GM19043 (cell line): ENCODE results near the gene LEKR1.
"Not testable (repeated sequence)": the region's sequence is repeated elsewhere in the genome, so short reads cannot be mapped to it uniquely, and the experiment has no call there.

Experiments
- ATAC-seq: cut with Tn5 transposase; IDR thresholded peaks from one replicate; pipeline ENCODE4 v1.9.1; 2021; ENCODE audit warnings: low read depth; ENCODE audit not compliant: unreplicated experiment

The LEKR1 gene

DNA sequence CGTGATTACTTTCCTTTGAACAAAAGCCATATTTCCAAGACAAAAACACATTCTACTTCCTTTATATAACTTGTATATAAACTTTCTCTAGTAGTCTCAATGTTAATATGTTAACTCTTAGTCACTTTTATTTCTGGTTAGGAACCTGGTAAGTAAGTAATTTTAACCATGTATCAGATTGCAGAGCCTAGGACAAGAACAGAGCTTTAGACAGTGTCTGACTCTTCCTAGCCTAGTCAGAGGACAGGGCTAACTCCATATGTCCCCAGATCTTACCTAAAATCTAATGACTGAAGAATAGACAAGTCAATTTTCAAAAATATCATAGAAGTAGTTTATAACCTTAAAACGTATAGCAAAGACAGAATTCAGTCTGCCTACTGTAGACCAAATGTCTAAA is 8.3 kb downstream of the LEKR1 start:
- no peak for ATAC-seq

DNA sequence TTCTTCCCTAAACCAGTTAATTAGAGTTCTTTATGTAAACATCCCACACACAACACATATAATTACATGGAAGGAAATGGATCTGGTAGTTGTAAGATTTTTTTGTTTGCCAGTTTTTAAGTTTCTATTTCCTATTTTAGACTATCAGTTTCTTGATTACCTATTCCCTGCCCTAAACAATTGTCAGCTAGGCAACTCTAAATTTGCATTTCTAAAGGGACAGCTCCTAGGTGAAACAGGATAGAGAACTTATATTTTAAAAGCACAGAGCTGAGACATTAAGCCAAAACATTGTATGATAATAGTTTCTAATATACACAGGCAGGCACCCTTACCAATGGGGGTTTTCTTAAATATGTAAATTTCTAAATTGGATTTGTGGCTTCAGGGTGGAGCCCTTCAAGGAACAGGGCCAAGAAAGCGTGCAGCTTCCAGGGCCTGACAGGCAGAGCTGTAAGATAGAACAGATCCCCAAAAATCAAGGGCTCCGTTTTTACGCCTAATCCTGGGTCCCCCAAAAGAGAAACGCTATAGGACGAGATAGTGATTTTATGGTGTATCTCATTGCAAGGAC is 8.9 kb downstream of the LEKR1 start:
- ATAC-seq = peak; percentile 51

DNA sequence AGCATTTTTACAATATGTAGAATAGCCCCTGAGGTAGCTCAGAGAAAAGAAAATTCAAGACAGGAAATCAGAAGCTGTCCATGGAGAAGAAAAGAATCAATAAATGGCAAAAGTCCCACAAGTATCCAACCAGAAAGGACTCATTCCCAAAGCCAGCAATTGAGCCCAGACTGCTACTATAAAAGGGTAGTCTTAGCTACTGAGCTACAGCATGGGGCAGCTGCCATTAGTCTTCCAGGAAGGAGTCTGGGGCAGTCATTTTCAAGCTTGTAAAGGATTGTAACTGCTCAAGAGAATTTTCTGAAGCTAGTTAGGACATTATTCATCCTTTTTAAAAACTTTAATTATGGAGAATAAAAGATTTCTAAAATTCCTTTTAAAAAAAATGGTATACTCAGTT is 10.5 kb downstream of the LEKR1 start:
- ATAC-seq = no peak

DNA sequence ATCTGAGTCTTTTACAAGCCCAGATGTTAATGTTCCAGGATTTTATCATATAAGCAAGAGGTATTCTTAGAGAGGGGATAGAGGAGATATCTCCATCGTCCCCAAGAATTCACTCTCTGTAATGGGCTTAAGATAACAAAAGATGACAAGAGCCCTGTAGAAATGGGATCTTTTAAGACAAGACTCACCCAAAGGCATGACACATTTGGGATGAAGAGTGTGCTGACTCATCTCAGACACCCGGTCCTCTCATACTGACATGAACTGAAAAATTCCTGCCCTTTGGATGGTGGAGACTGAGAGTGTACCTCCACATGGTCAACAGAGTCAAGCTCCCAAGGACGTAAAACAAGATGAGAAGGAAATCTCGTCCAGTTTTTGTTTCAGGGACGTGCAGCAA is 11.0 kb downstream of the LEKR1 start:
- no peak for ATAC-seq

DNA sequence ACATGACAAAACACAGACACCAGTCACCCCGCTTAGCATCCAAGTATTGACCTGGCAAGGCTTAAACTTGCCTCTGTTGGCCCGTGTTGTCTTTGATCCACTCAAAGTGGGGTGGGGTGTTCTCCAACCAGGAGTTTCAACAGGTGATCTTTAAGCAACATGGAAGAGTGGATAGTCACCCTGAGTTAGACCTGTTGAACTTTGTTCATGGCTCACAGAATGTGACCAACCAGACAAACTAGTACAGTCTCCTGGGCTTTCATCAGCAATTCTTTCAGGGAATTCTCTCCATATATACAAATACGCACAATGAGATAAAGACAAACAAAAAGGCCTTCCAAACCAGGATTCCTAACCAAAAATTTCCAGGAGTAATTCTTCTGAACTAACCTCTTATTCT is 11.9 kb downstream of the LEKR1 start:
- ATAC-seq = no peak

DNA sequence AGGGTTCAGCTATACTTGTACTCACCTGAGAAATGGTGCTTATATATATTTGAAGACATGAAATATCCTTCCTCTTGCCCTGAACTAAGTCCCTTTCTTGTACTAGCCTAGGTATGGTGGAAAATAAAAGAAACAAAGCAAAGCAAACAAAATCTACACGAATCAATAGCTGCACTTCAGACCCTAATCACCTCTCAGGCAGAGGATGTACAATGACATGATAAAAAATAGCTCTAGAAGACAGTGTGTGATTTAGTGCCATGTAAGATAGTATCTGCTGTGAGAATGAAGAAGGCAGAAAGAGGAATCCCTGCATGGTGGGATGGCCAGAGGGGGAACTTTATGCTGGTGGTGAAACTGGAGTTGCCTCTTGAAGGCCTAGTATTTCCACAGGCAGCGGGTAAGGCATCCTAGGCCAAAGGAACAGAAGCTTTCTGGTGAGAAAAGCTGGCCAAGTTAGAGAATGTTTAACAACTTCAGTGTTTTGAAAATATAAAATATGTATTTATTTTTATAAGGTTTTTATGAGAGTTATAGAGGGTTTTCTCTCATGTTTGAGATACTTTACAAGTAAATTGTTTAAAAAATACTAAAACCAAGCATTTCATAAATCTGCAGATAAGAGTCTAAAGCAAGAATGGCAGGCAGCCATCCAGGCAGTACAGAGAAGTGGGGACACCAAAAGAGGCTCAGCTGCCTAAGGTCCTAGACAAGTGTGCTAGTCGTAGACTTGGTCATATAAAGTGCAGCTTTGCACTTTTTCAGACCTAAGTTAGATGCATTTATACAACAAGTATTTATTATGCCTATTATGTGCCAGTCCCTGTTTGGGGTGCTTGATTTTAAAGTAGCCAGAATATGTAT is 14.9 kb downstream of the LEKR1 start:
- no peak for ATAC-seq

DNA sequence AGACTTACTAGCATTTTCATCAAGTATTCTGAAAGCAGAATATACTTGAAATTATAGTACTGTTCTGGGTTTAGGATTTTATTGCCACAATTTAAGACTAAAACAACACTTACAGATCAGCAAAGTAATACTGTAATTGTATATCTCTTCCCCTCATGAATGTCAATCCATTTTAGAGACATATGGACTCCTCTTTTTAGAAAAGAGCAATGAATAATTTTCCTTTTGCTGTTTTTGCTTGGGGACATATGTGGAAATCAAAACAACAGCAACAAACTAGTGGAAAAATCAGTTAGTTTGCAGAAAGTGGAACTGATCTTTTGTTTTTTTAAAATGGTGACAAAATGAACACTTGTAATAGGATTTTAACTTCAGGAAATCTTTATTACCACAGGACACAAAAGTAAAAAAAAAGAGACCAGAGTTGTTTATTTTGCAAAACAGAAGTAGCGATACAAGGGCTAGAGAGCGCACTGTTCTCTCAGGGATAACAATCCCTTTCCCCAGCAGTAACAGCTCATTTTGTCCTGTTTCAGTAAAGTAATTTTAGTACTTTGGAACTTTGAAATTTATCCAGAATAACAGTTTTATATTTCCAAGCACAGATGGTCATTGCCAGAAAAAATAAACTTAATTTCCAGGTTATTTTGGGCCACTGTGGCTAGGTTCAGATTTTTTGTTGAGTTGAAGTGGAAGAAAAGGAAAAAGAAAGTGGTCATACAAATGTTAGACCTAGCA is 17.1 kb downstream of the LEKR1 start:
- ATAC-seq = no peak

DNA sequence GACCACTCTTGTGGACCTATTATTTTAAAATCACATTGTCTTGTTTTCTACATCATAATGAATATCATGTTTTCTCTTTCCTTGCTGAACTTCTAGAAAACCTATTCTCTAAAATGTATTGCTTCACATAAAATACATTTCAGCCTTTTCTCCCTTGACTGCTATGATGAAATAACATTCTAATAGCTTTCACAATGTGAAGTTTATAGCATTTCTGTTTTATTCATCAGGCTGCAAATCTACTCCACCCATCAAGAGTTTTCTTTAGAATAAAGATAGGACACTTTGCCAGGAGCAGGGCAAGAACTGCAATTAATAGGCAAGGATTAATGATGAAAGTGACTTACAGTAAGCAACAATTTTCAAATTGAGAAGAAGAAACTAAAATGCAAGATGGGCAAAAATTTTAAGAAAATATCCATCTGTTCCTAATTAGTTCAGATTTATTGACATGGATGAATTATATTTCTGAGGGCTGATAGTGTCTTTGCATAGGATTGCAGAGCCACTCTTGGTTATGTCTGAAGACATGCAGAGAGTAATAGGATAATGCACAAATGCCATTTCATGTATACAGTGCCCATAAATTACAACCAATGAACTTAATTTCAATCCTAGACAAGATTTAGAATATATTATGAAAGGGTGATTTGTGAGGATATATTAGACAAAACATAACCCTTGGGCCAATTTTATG is 21.7 kb downstream of the LEKR1 start:
- no peak for ATAC-seq

DNA sequence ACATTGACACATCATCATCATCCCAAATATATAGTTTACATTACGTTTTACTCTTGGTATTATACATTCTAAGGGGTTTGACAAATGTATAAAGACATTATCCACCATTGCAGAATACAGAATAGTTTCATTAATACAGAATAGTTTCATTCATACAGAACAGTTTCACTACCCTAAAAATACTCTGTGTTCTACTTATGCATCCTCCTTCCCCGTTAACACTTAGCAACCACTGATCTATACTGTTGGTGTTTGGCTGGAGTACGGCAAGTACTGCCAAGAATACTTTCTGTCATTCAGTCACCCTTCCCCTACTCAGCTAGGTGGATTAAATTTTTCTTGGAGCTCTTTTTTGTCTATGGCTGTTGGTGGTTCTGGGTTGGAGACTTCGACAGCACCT is 33.4 kb downstream of the LEKR1 start:
- peak; percentile 99 for ATAC-seq

DNA sequence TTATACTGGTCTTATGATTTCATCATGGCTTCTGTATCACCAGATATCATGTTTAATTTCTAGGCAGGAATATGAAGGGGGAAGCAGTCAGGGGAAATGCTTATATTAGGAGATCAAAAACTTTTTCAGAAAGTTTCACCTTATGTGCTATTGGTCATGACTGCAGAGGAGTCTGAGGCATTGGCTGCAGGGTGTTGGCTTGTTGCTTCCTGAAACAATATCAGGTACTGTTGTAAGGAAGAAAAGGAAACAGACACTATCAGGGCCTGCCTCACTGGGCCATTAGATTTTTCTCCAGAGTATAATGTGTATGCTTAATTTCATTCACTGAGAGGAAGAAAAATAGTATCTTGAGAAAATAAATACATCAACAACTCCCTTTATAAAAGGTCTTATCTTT is 34.7 kb downstream of the LEKR1 start:
- ATAC-seq = no peak

DNA sequence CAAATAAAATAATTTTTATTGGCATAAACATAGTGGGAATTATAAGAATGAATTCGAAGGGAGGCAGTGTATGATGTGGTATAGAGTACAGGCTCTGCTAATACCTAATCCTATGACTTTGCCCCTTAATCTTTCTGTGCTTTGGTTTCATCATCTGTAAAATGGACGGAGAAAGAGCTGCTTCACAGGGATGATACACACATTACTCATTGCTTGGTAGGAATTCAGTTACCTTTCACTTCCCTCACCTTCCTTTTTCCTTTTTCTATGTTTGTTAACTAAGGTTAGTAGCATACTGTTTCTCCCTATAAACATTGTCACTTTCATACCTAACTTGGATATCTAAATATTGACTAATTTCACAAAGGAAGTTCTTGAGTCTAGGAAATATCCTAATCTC is 36.2 kb downstream of the LEKR1 start:
- ATAC-seq = no peak

DNA sequence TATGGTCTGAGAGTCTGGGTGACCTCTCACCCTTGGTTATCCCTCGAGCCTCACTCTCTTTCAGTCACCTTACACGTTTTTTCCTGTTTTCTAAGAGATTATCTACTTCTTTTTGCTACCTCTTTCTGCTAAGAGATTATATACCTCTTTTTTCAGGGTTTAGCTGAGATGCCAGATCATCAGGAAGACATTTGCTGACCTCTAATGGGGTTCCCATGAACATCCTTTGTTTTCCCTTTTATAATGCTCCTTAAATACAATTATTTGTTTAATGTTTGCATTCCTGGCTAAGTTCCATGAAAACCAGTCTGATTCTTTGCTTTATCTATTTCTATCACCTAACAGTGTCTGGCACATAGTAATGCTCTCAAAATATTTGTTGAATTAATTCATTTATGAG is 39.6 kb downstream of the LEKR1 start:
- ATAC-seq = no peak

DNA sequence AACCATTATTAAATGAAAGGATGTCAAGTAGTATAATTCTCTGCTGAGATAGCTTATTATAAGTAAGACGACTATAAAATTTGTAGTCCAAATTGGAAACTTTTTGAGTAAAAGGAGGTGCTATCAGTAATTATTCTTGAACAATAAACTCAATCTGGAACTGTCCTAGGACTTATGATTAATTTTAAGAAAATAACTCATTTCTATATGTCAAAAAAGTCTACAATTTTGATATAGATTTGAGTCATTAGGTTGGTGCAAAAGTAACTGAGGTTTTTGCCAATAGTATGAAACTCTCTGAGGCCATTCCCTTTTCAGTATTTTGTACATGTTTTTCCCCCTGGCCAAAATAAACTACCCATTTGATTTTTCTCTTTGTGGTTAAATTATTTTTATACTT is 41.0 kb downstream of the LEKR1 start:
- no peak for ATAC-seq

DNA sequence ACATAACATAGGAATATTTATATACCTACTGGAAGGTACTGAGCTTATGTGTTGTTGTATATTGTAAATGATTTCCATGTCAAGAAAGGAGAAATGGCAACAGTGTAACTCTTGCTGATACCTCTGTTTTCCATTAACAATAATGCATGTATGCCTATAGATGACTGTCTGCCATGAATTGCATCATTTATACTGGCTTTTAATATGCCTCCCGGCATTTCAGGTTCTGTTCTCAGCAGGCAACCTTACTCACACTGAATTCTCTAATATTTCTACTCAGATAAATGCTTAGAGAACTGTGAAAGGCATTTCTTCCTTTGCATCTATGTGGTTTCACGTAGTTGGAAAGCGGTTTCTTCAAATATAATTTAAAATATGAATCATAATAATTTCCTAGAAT is 41.8 kb downstream of the LEKR1 start:
- no peak for ATAC-seq

DNA sequence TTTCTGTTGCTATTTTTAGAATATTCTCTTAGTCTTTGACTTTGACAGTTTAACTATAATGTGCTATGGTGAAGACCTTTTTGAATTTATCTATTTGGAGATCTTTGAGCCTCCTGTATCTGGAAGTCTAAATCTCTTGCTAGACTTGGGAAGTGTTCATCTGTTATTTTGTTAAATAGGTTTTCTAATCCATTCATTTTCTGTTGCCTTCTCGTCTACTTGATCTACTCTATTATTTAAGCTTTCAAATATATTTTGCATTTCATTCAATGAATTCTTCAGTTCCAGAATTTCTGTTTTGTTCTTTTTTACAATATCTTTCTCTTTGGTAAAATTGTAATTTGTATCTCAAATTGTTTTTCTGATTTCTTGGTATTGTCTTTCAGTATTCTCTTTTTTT is 47.8 kb downstream of the LEKR1 start:
- no peak for ATAC-seq

DNA sequence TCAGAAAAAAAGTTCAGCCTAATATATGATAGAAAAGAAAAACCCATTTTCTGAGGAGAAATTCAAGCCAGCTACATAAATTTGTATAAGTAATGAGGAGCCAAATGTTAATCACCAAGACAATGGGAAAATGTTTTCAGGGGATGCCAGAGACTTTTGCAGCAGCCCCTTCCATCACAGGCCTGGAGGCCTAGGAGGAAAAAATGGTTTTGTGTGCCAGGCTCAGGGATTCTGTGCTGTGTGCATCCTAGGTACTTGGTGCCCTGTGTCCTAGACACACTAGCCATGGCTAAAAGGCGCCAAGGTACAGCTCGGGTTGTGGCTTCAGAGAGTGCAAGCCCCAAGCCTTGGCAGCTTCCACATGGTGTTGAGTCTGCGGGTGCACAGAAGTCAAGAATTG is 53.3 kb downstream of the LEKR1 start:
- ATAC-seq = not testable (repeated sequence)

DNA sequence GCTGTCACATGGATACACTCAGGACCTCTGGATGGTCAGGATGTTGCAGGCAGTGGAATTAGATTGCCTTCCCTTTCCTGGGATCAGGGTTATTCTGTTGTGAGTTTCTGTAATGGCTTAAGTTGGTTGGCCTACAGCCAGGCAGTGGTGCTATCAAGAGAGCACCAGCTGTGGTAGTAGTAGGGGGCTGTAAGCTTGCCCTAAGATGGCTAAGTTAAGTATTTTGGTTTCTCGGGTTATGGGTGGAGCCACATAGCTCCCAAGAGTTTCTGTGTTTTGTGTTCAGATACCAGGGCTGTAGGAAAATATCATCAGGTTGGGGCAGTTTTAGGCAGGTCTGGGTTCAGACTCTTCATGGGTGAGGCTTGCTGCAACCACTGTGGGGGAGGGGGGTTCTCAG is 59.6 kb downstream of the LEKR1 start:
- no peak for ATAC-seq

DNA sequence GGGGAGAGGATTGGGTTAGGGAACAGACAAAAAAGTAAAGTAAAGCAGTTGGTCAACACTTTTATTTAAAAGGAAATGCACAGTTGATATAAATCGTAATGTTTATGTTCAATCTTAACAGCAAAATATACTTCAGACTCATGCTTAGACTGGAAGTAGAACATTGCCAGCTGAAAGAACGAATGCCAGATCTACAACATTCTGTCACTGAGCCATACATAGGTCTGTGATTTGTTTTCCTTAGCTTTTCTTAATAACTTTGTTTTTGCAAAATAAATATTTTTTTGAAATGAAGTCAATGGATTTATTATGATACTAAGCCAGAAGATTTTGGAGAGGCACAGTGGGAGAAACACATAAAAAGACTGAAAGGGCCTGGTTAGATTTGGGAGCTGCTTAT is 62.0 kb downstream of the LEKR1 start:
- no peak for ATAC-seq

DNA sequence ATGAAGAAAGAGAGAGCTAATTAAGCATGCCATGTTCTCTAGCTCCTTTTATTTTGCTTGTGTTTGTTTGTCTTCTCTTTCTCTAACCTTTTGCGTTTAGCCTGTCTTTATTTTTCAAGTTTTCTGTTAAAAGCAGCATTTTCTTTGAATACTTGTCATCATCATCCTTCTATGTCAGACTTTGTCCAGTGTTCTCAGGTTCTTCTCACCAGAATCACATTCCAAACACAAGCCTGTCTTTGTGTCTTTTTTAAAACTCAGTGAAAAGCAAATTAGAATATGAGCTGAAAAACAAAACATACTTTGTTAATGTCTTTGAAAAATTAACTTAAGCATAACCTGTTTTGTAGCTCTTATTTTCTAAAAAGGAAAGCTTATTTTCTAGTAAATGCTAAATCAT is 62.4 kb downstream of the LEKR1 start:
- no peak for ATAC-seq

DNA sequence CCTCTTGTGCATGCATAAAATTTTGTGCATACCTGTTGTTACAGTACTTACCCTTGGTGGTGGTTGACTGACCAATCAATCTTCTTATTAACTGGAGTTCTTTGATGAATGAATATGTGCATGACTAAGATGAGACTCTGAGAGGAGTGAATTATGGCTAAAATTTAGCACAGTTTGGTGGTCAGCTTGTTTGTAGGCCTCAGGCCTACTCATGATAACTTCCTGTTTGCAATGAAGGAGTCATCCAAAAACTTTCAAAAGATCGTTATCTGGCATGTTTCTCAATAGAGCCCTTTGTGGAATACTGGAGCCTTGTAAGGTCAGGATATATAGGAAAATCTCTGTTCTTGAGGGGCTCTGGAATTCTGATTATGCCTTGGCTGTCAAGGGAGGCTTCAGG is 66.5 kb downstream of the LEKR1 start:
- no peak for ATAC-seq

DNA sequence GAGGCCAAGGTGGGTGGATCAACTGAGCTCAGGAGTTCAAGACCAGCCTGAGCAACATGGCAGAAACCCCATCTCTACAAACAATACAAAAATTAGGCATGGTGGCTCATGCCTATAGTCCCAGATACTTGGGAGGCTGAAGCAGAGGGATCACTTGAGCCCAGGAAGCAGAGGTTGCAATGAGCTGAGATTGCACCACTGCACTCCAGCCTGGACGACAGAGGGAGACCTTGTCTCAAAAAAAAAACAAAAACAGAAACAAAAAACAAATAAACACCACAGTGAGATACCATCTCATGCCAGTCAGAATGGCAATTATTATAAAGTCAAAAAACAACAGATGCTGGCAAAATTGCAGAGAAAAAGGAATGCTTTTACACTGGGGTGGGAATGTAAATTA is 69.2 kb downstream of the LEKR1 start:
- ATAC-seq = not testable (repeated sequence)
